Dedifferentiated amniotic fluid mesenchymal stem cell (primary cell): ENCODE measurements around the gene ACADS.
A peak's percentile ranks its signal among the peaks of the same experiment; 100 is the strongest.

Experiments used
- DNase-seq: peaks from one replicate; pipeline ENCODE4 v3.0.0-alpha.2; 2016; ENCODE audit errors: extremely low spot score

ACADS gene

DNA sequence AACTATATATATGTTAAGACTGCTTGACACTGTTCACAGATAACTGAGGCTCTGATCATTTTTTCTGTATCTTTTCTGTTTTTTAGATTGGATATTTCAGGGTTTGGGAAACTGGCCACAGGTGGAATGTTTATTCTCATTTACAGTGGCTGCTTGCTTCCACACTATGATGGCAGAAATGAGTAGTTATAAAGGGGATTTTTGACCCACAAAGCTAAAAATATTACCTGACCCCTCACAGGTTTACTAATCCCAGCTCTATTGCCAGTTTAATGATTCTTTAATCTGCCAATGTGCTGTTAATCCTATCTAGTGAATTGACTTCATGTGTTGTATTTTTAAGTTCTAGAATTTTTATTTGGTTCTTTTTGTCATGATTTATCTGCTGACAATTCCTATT, 29.6 kb downstream of the ACADS start:
- no peak for DNase-seq

DNA sequence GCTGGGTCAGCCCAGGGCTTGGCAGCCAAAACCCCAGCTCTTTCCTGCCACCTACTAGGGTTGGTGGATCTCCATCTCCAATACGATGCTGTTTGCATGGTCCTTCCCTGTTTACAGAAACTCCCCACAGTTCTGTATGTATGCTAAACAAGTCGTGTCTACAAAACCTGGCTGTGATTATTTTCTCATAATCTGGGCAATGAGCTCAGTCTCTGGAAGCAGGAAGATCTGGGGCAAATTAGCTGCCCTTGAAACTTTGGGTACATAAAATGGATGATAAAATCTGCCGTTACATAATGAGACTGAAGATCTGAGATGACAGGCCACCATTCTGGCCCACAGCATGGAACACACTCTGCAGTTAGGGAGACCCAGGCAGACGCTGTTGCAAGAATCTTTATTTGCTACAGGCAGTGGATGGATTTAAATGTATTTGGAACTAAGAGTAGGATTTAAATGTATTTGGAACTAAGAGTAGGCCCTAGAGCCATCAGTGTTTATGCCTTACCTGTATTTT, 31.7 kb downstream of the ACADS start:
- DNase-seq: no peak

DNA sequence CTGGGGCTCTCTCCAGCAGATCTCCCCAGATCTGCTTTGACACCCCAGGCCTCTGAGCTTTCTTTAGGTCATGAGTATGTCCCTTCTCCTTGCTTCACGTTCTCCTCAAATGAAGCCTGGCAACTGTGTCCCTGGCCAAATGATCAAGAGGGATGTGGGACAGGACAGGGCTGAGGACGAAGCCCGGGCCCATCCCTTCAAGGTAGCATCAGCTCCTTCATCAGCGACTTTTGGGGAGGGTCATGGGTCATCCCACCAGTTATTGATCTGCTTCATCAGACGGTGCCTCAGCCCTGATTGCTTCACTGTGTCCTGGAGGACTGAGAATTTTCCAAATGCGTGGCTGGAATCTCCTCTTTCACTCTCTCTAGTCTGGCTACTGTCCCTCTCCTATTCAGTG, 32.3 kb downstream of the ACADS start:
- no peak for DNase-seq

DNA sequence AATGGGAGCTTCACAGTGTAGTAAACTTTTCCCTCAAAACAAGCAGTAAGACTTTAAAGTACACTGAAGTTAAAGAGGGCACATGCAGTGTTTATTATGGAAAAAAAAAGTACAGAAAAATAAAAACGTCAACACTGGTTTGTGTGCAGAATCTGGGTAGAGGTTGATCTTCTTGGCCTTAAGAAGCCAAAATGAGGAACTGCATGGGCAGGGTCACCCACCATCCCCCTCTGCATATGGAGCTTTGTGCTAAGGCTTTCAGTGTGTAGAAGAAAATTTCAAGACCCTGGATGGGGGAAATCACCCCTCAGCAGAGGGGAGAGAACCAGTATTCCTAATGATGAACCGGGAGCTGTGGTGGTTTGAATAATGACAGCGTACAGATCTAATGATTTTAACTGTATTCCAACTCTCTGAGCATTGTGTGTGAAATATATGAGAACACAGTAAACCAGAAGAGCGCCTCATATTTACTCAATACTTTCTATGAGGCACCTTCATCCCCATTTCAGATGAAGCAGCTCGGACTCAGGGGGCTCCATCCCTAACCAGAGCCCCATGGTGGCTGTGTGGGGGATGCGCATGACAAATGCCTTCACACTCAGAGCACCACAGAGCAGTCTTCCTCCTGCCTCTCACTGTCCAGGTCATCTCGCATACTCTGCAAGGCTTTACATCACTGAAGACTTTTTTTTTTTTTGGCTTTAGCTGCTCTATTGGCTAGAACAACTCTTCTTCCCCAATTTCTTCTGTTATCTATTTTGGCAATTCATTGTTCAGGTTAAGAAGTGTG, 33.4 kb downstream of the ACADS start:
- DNase-seq: no peak

DNA sequence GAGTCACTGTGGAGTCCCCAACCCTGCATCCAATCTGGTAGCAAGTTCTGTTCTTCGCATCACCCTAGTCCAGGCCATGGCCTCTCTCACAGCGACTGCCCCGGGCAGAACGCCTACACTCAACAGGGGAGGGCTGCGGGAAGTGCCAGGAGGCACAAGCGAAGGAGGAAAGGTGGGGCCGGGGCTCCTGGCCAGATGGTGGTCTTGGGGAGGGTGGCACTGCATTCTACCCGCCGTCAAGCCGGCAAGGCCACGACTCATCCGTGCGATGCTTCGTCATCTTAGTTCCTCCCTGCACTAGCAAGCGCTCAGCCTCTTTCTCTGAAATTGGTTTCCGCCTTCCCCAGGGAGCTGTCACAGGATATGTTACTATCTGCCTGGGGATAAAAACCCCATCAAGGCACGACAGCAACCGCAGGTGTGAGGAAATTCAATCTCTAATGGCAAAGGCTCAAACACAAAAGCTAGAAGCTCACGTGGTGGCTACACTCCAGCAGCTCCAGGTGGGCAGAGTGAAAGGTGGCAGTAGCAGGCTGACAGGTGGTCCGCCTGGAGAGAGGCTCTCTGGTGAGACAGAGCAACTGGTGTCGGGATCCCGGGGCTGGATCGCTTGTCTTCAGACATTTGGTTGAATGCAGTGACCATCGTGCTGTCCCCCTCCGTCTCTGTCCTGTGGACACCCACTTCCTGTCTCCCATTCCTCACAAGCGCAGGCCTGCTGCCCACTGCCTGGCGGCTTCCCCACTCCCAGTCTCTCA, 34.1 kb downstream of the ACADS start:
- no peak for DNase-seq

DNA sequence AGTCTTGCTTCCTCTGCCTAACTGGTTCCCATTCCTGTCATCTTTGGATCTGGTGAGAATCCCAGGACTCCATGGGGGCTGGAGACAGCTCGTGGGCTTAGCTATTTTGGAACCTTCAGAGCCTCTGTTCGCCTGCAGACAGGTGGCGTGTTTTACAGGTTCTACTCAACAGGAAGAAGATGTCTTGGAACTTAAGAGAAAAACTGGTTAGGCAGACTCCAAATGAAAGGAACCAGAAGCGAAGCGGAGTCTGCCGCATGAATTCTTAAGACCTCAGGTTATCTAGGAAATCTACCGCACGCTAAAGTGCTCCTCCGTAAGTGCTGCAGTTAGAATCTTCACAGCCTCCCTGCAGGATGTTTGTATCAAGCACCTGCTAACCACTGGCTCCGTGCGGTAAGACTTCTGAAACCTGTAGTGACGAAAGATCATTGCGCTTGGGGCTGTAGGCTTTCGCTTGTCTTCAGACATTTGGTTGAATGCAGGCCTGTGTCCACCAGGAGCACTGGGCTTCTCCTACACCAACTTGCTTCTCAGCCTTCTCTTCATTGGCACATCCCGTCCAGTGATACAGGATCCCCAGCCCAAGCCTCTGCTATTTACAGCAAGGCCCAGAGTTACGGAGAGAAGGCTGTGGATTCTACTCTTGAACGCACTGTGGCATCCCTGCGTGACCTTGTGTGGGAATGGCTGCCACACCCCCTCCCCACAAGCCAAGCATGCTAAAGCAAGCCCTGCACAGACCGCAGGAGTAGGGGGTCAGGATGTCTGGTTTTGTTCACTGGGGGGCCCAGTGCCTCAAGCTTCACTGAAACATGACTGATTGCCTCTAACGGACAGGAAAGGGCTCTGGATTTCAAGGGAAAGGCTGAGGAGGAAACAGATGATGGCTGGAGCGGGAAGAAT, 35.0 kb downstream of the ACADS start:
- no peak for DNase-seq

DNA sequence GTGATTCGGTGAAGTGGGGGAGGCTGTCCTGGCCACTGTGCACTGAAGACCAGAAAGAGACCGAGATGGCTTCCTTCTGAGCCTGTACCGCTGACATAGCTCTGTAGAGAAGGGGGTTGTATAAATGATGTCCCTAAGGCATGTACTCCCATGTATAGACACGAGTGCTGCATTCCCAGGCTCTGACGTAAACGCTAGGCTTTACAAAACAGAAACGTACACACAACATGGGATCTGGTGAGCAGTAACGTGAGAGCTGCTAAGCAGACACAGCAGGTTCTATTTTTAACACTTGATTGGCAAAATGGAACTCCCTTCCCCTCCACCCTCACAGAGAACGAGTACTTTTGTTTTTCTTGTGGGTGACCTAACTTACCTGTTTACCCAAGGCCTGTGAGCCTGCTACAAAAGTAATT, 35.9 kb downstream of the ACADS start:
- DNase-seq: peak; percentile 64

DNA sequence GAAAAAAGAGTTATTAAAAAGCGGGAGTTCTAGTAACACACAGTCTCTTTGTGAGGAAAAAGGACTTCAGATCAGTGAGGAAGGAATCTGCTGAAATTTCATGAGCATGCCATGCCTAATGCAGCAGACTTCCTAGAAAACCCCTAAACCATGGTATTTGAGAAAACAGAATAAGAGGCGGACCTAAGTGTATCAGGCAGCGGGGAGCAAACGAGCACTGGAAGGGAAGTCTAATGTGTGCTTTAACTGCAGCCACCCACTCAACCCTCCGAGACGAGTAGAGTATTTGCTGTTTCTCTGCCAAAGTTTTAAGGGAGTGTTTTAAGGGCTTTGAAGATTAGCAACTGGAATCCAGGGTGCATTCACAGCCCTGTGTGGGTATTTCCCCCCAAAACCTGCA, 36.5 kb downstream of the ACADS start:
- DNase-seq: no peak

DNA sequence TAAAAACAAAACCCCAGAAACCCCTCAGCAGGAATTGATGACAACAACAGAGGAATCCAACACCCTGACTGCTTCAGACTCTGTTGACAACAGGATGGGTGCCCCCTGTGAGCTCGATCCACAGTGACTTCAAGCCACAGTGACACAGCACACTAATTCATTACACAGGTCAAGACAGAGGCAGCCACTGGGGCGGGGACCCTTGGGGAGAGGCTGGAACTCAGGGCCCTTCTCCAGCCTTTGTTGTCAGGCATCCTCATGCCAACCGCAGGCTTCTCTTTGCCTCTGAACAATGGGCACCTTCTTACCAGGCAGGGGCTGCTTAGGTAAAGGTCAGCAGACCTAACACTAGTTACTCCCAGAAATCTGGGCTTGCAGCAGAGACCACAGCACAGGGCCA, 37.6 kb downstream of the ACADS start:
- DNase-seq: no peak

DNA sequence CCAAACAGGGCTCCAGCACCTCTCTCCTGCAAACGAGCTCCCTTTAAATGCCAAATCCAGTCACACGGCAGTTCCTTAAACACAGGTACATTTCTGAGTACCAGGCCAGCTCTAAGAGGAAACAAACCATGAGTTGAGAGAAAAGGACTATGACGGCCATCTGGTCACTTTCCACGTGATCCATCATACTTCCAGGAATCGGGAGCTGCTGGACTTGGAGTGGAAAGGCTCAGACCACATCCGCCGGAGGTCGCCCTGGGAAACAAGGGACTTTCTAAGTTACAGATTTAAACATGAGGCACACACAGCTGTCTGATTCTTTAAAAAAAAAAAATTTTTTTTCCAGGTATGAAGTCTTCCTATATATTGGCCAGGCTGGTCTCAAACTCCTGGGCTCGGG, 39.2 kb downstream of the ACADS start:
- DNase-seq: no peak

DNA sequence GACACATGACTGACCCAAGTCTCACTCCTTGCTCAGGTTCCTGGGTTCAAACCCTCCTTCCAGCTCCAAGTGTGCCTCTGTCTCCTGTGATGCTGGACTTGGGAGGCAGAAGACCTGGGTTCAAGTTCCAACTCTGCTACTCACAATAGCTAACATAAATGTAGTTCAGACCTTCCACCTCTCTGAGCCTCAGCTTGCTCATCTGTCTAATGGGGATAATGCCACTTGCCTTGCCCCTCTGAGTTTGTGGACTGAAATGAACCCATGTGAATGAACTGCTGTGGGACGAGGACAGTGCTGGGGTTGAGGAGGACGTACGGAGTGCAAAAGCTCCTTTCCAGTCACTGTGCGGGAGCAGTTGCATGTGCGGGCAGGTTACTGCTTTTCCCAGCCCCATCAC, 40.9 kb downstream of the ACADS start:
- no peak for DNase-seq

DNA sequence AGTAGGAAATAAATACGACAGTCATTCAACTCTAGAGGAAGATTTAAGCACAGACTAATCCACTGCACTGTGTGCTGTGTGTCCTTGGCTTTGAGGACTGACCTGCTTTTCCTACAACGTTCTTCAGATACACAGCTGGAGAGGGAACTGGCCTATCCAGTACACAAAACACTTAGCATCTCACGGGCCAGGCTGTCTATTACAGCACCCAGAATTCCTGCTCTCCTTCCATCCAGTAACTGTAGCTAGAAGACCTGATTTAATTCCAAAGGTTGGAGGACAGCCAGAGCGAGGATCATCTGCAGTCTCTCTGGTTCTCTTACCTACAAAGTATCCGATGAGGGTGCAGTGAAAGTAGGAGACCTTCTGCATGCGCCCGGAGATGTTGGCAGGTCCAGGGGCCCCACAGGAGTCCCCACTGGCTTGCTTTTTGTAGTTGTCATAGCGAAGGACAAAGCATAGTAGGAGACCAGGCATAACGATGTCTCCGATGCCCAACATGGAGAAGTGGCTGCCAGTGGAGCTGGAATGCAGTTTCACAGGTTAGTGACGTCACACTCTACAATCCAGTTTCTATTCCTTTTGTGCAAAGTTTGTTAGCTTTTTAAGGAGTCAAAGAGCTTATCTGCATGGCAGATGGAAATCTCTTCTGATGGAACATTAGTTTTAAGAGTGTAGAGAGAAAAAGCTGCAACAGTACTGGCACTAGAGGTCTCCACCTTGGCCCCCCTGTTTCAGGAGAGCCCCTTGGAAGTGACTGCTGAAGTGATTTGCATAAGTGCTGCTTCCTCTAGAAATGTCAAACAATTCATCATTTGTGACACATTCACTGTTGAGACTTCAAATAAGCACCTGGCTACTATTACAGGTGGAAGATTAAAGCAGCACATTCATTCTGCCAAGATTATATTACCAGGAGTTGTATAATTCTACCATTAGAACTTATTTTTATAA, 41.7 kb downstream of the ACADS start:
- no peak for DNase-seq

DNA sequence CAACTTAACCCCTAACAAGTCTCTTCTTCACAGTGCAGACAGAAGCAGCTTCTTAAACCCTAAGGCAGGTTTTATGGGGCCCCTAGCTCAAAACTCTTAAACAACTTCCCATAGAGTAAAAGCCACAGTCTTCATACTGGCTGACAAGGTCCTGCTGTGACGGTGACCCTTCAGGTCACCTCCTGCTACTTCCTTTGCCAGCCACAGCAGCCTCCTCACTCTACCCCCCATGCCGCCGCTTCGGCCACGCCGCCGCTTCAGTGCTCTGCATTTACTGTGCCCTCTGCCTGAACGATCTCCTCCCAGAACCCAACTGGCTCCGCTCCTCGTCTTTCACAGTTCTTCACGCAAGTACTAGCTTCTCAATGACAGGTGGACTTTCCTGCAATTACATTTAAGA, 45.5 kb downstream of the ACADS start:
- no peak for DNase-seq

DNA sequence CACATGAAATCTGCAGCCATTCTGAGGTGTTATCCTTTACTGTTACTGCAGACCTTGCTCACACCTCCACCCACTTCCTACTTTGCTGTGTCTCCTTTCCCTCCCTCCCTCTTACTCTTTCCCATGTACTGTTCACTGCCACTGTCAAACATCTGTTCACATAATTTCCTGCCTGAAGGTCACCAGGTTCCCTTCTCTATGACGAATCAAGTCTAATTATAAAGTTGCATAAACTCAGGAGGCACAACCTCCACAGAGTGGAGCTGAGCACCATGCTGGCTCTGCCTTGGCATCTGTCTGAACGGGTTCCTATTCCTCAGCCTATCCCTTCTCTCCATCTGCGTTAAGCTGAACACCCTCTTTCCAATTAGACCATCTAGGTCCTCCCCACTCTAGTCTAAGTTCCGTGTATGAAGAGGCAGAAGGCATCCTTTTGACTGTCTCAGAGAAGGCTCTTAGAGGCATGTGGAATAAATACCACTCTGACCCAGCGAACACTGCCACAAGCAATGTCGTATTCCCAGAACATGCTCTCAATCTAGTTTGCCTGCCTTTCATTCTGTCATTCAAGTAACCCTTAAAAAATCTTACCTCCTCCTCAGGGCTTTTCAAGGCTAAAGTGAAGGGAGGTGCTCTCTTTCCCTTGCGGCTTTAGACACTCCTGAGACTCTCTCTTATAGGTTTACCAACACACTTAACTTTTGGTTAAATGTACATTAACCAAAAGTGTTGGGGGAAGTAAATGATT, 48.7 kb downstream of the ACADS start:
- DNase-seq: no peak

DNA sequence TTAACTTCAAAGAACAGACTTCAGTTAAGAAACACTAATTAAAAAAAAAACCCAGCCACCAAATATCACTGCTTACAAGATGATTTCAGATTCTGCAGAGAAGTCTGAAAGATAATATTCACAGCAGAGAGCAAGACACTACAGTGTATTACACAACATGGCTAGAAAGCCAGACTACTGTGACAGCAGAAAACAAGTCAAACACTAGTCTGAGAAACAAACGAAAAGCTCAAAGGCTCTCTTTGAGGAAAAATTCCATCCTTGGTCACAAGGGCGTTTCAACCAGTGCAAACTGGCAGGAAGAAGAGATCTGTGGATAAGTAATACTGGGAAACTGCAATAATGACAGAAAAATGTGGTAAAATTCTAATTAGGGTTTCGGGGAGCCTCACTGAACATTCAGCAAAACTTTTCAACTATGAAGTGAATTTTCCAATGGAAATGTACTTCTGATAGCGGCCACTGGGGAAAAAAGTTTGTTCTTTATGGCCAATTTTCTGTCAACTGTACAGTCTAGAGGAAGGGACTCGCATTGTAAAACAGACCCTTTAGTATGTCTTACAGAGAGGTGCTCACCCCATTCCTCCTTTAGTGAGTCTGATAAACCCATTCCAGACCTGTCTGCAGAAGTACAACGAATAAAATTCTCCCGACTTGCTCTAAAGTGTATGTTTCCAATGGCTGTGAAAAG, 50.4 kb downstream of the ACADS start:
- no peak for DNase-seq

DNA sequence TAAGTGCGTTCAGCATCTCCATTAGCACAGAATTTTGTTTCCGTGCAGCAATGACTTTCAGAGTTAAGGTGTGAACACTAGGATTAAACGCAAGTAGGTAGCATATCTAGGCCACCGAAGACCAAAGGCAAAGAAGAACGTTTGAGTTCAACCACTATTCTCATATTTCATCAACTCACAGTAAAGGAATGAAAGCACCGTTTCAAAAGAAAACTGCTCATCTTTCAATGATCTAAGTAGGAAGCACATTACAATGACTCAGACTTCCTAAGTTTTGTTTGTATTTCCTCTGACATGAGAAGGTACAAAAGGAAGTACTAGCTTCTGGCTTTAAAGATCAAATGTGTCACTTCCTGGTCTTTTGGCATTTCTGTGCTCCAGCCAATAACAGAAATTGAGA, 57.6 kb downstream of the ACADS start:
- peak; percentile 29 for DNase-seq

DNA sequence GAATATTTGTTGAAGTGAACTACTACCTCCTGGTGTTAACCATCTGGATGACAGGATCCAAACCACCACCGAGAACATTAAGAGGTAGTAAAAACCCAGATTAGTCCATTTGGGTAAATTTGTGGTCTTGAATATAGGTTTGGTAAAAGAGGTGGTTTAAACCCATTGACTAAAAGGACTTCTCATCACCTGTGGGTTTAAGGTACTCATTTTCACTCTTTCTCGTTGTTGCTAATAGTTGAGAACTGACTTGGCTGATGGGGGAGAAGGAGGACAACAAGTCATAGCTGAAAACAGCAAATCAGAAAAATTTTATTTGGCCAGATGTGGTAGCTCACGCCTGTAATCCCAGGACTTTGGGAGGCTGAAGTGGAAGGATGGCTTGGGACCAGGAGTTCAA, 59.2 kb downstream of the ACADS start:
- no peak for DNase-seq

DNA sequence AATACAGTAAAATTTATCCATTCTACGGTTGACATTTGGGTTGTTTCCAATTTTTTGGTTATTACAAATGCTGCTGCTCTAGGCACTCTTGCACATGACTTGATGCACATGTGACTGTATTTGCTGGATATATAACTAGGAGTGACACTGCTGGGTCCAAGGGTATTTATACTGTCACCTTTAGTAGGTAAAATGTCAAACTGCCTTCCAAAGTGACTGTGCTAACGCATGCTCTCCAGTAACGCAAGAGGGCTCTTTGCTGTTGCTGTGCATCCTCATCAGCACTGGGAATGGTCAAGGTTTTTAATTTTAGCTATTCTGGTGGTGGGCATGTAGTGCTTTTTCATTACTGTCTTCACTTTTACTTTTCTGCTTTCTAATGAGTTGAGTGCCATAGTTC, 62.3 kb downstream of the ACADS start:
- no peak for DNase-seq
